ENCODE data around the gene KIAA0319L.

DNA sequence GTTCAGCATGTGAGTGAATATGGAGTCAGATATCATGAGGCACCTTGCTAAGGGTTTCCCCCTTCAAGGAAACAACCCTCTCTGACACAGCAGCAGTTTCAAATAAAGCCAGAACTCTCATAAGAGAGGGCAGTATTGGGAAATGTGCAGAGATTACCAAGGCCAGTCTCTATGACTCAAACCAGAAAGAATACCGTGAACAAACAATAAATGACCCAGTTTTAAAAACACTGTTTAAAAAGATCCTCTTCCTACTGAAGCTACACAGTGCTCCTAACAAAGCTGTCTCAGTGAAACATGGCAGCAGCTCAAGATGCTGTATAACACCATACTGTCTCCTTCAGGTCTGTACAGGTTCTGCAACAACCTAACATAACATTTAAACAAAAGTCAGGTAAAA lies 102.6 kb downstream of the KIAA0319L start:
- TF ChIP-seq EZH2 (IDR thresholded peaks at IDR 0.05) (no peak), POLR2AphosphoS5 (IDR thresholded peaks at IDR 0.05; ENCODE audit: borderline replicate concordance, low read depth, low read length) (no peak), FOXP2 (optimal IDR thresholded peaks at IDR 0.05; ENCODE audit: control extremely low read depth, extremely low read length, insufficient read depth) (no peak)
